ENCODE measurements around the gene TMEM132E. TPM values are rescaled to one million over a fixed set of nuclear protein-coding genes. Genes with fewer than 3 reads are reported as not detected.

The TMEM132E gene
- total and polyA plus RNA-seq, 2 of the 8 experiments (the other 6 are each of a cell fraction or from before 2014, with no cell fraction given): 0.45 to 0.60 TPM

- H3K4me1 ChIP-seq (replicated peaks in 1 of 4; ENCODE audit: control insufficient read depth in 3 of 4, insufficient read depth in 4 of 4, low read length in 3 of 4): peaks cover 0 to 5% (median 4%) of the 10 kb centered on the region in 4 experiments; a peak in 2 of 7 replicates
- H3K36me3 ChIP-seq (ENCODE audit: control insufficient read depth in 2 of 4, insufficient read depth in 4 of 4, low read length in 3 of 4): no peaks in the 10 kb centered on the region
- H3K23me2 ChIP-seq (ENCODE audit: low read depth, low read length): no peaks in the 10 kb centered on the region
- no peaks in the 10 kb centered on the region for H3K79me2 ChIP-seq (ENCODE audit: control insufficient read depth in 1 of 2, insufficient read depth in 2 of 2, low read length in 2 of 2)
- no peak overlapping the region for H3K4me3 ChIP-seq (ENCODE audit: extremely low read depth in 1 of 4, insufficient read depth in 2 of 4, low read depth in 3 of 4, low read length in 4 of 4)
- no peak overlapping the region for H2BK5ac ChIP-seq (ENCODE audit: low read depth, low read length)
- H3K23ac ChIP-seq (ENCODE audit: insufficient read length): no peak overlapping the region
- no peak overlapping the region for H3K9ac ChIP-seq (replicated peaks in 1 of 4; ENCODE audit: extremely low read depth in 1 of 4, low read depth in 3 of 4, low read length in 3 of 4)
- H3K4ac ChIP-seq (replicated peaks; ENCODE audit: insufficient read length, low read depth, low read length): no peak overlapping the region
- H3K56ac ChIP-seq (replicated peaks; ENCODE audit: insufficient read length, low read depth, low read length): no peak overlapping the region
- no peaks in the 10 kb centered on the region for H3K9me3 ChIP-seq (ENCODE audit: insufficient read depth in 2 of 2, low read depth in 1 of 2, low read length in 1 of 2)
- no peak overlapping the region for H2BK120ac ChIP-seq (replicated peaks; ENCODE audit: low read depth, low read length)
- H4K5ac ChIP-seq (ENCODE audit: insufficient read length, low read depth, low read length): no peak overlapping the region
- no peak overlapping the region for H3K14ac ChIP-seq (ENCODE audit: insufficient read length)
- FAIRE-seq: no peak
- H4K8ac ChIP-seq (ENCODE audit: extremely low read depth, insufficient read depth, low read length): no peak overlapping the region
- DNase-seq (ENCODE audit: low read depth in 1 of 2, low spot score in 2 of 2): no peak
- no peak overlapping the region for H2BK15ac ChIP-seq (ENCODE audit: low read length)
- no peak overlapping the region for H2BK12ac ChIP-seq (ENCODE audit: low read depth, low read length)
- no peak for TF ChIP-seq RNF2 (IDR thresholded peaks at IDR 0.05; ENCODE audit: borderline replicate concordance, low read depth, low read length, missing control alignments, poor library complexity, severe bottlenecking)
- TF ChIP-seq ATF3 (IDR thresholded peaks at IDR 0.05; ENCODE audit: insufficient read depth, low read depth, low read length): no peak
- TF ChIP-seq TBP (IDR thresholded peaks at IDR 0.05; ENCODE audit: low read depth, low read length): no peak
- TF ChIP-seq NRF1 (IDR thresholded peaks at IDR 0.05; ENCODE audit: low read depth, low read length): no peak
- no peak overlapping the region for H3K4me2 ChIP-seq (ENCODE audit: insufficient read depth in 1 of 2, low read depth in 2 of 2, low read length in 2 of 2)
- CTCF ChIA-PET (ENCODE audit: partially characterized antibody): interaction anchor here (1.1 to 2.8 kb wide), 6 partner anchors 8 to 344 kb away, joined by 3 to 20 read pairs (median 4); no protein-coding TSS in a partner anchor
- no peak overlapping the region for H2BK20ac ChIP-seq (ENCODE audit: low read length)
- 93% methylated on average over 6 of the region's 6 CpGs; no CpG with 5 or more reads in 1 of the 2 experiments for WGBS, 2 experiments (ENCODE audit: extremely low coverage in 1 of 2, insufficient coverage in 1 of 2, insufficient read length in 1 of 2, insufficient replicate concordance in 2 of 2, low coverage in 1 of 2, low lambda C conversion rate in 2 of 2, missing lambda C conversion rate in 1 of 2)
- POLR2A ChIA-PET (ENCODE audit: partially characterized antibody): no interaction called here
- peaks cover 0 to 2% of the 10 kb centered on the region in 2 experiments for H4K20me1 ChIP-seq (replicated peaks in 1 of 2; ENCODE audit: control insufficient read depth in 1 of 2, insufficient read depth in 2 of 2, low read length in 2 of 2)
- H4K91ac ChIP-seq (replicated peaks; ENCODE audit: insufficient read length, low read length): no peak overlapping the region
- no peak overlapping the region for H3K27ac ChIP-seq (ENCODE audit: low read depth, low read length)
- no peak overlapping the region for H3K18ac ChIP-seq (ENCODE audit: extremely low read depth, low read length)
- peaks cover 0 to 2% (median 0%) of the 10 kb centered on the region in 4 experiments; a peak in 2 of 7 replicates for H3K27me3 ChIP-seq (replicated peaks in 1 of 4; ENCODE audit: control insufficient read depth in 3 of 4, extremely low read depth in 1 of 4, insufficient read depth in 3 of 4, low read length in 3 of 4)
- no peaks in the 10 kb centered on the region for H3K79me1 ChIP-seq (ENCODE audit: low read depth, low read length)
- no peak overlapping the region for H2AK5ac ChIP-seq (ENCODE audit: low read depth, low read length)
- no peak overlapping the region for H2AFZ ChIP-seq (ENCODE audit: low read length)
Observed at GRCh38 chr17:34549966-34550365, 29.4 kb upstream of the TMEM132E start.

Measured in H1 (cell line).